GM18858 (cell line): ENCODE results near the gene ADD1.

Source experiments
- ATAC-seq: cut with Tn5 transposase; IDR thresholded peaks from one replicate; pipeline ENCODE4 v1.9.1; 2021; ENCODE audit not compliant: unreplicated experiment

ADD1 gene, protein sequence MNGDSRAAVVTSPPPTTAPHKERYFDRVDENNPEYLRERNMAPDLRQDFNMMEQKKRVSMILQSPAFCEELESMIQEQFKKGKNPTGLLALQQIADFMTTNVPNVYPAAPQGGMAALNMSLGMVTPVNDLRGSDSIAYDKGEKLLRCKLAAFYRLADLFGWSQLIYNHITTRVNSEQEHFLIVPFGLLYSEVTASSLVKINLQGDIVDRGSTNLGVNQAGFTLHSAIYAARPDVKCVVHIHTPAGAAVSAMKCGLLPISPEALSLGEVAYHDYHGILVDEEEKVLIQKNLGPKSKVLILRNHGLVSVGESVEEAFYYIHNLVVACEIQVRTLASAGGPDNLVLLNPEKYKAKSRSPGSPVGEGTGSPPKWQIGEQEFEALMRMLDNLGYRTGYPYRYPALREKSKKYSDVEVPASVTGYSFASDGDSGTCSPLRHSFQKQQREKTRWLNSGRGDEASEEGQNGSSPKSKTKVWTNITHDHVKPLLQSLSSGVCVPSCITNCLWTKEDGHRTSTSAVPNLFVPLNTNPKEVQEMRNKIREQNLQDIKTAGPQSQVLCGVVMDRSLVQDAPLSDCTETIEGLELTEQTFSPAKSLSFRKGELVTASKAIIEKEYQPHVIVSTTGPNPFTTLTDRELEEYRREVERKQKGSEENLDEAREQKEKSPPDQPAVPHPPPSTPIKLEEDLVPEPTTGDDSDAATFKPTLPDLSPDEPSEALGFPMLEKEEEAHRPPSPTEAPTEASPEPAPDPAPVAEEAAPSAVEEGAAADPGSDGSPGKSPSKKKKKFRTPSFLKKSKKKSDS

GRCh38 chr4:2843263-2843940 lies at the start of gene ADD1:
Gene ADD1, plus strand, starts transcription at chr4:2843844. Its CDS starts 32,072 bp downstream, at chr4:2875916.
- peak; percentile 62 for ATAC-seq

- ATAC-seq = no peak
Observed at GRCh38 chr4:2794486-2795299, 49.0 kb upstream of the ADD1 start.

DNA sequence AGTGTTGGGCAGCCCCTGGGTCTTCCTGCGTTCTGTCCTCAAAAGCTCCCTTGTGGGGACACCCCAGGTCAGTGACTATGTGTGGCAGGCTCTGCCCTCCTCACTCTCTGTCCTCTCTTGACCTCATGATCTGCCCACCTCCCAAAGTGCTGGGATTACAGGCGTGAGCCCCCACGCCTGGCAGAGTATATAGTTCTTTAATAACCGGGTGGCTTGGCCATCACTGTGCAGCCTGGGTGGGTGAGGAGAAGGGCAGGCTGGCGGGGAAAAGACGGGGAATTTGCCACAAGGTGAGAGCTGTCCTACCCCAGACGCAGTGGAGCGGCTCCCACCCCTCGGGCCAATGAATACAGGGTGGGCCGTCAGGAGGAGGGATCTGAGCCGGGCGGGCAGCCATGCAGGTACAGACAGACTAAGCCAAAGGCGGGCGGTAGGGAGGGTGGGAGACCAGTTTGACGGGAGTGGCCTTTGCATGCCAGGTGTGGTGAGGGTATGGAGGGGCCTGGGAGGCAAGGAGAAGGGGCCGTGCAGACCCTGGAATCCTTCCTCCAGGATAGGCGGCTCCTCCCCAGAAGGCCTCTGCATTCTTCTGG lies 48.2 kb upstream of the ADD1 start:
- ATAC-seq = no peak

GRCh38 chr4:2795893-2796848 lies 47.5 kb upstream of the ADD1 start:
- no peak for ATAC-seq

DNA sequence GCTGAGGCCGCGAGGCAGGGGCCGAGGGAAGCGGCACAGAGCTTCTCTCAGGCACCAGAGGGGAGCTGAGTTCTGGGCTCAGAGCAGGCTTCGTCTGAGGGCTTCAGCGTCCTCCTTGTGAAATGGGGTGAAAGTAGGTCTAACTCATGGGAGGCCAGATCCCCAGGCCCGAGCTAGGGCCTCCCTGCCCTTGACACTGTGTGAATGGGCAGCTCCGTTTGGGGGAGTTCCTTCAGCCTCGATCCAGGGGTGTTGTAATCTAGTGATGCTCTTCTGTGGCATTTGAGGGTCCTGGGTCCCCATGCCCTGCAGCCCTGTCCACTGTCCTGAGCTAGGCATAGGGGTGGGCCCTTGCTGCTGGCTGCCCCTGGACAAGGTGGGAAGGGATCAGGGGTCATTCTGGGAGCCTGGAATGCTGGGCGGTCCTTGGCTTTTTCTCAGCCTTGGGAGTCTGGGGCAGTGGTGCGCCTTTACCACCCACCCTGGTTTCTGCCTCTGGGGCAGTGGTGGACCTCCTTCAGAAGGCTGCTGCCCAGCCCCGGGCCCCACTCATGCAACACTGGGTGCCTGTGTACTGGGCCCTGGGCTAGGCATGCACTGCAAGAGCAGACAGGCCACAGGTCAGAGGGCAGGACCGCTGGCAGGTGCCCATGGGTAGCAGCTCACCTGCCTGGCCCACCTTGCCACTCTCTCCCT lies 46.6 kb upstream of the ADD1 start:
- no peak for ATAC-seq

- no peak for ATAC-seq
Observed at GRCh38 chr4:2797545-2798305, 45.9 kb upstream of the ADD1 start.

GRCh38 chr4:2798399-2799223 lies 45.0 kb upstream of the ADD1 start:
- no peak for ATAC-seq

GRCh38 chr4:2799224-2799911 lies 44.3 kb upstream of the ADD1 start:
- ATAC-seq = no peak

DNA sequence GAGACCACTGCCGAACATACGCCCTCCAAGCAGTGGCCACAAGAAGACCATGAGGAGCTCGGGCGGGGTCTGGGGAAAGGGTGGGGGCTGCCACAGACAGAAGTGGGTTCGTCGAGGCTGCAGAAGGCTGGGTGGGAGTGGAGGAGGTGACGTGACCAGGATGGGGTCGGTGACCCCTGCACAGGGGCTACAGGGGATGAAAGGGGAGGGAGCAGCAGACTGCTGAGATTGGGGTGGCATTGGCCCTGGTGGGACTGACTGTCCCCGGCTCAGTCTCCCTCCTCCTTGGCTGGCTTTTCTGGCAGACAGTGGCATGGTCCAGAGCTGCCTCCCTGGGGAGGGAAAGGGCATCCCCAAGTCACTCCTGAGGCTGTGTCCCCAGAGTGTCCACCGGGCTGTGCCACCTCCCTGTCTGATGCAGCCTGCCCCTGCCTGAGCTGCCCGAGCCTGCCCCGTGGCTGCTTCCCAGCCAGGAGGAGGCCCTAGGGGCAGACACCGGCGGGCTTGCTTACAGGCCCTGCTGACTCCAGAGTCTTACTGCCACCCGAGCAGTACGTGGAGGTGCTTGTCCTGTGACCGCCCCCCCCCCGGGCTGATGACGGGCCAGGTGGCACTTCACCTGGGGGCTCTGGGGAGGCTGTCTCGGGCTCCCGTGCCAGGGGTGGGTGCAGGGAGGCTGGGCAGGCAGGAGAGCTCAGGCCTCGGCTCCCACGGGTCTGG lies 43.5 kb upstream of the ADD1 start:
- ATAC-seq = no peak

- ATAC-seq = no peak
Observed at GRCh38 chr4:2800691-2801596, 42.7 kb upstream of the ADD1 start.

- ATAC-seq = no peak
Observed at GRCh38 chr4:2802618-2803531, 40.8 kb upstream of the ADD1 start.

- no peak for ATAC-seq
Observed at GRCh38 chr4:2803624-2804448, 39.8 kb upstream of the ADD1 start.

- no peak for ATAC-seq
Observed at GRCh38 chr4:2804449-2804972, 39.1 kb upstream of the ADD1 start.
